ENCODE results near the gene LRWD1.
A peak's percentile ranks its signal among the peaks of the same experiment; 100 is the strongest.

- TF ChIP-seq SMC3 (IDR thresholded peaks at IDR 0.05; ENCODE audit: low read depth, low read length) (0 out of 2 replicates have a peak, but pooled peaks have one; percentile 15), RFX5 (IDR thresholded peaks at IDR 0.05; ENCODE audit: low read depth, low read length) (no peak), POLR2A (IDR thresholded peaks at IDR 0.05; ENCODE audit: low read depth, low read length) (no peak), CEBPB (IDR thresholded peaks at IDR 0.05; ENCODE audit: low read depth, low read length) (no peak), RAD21 (IDR thresholded peaks at IDR 0.05; ENCODE audit: low read length) (no peak), BHLHE40 (IDR thresholded peaks at IDR 0.05; ENCODE audit: low read depth, low read length) (no peak), CHD1 (IDR thresholded peaks at IDR 0.05; ENCODE audit: low read depth, low read length) (no peak), MXI1 (IDR thresholded peaks at IDR 0.05; ENCODE audit: borderline replicate concordance, low read depth, low read length) (no peak), USF2 (IDR thresholded peaks at IDR 0.05; ENCODE audit: low read depth, low read length) (no peak), NFE2L2 (IDR thresholded peaks at IDR 0.05; ENCODE audit: low read depth, low read length) (no peak)
- TF ChIP-seq, protein P1, sequence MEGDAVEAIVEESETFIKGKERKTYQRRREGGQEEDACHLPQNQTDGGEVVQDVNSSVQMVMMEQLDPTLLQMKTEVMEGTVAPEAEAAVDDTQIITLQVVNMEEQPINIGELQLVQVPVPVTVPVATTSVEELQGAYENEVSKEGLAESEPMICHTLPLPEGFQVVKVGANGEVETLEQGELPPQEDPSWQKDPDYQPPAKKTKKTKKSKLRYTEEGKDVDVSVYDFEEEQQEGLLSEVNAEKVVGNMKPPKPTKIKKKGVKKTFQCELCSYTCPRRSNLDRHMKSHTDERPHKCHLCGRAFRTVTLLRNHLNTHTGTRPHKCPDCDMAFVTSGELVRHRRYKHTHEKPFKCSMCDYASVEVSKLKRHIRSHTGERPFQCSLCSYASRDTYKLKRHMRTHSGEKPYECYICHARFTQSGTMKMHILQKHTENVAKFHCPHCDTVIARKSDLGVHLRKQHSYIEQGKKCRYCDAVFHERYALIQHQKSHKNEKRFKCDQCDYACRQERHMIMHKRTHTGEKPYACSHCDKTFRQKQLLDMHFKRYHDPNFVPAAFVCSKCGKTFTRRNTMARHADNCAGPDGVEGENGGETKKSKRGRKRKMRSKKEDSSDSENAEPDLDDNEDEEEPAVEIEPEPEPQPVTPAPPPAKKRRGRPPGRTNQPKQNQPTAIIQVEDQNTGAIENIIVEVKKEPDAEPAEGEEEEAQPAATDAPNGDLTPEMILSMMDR (conservative IDR thresholded peaks at IDR 0.05; ENCODE audit: low read depth, low read length) = no peak
These were observed 24.6 kb upstream of the LRWD1 start for GRCh38 chr7:102439963-102440795.

All from IMR-90 (cell line).